GM18861 (cell line): ENCODE data around the gene DYNLL1.

Experiments used
- ATAC-seq: cut with Tn5 transposase; IDR thresholded peaks from one replicate; pipeline ENCODE4 v1.9.1; 2021; ENCODE audit not compliant: unreplicated experiment

Gene DYNLL1

GRCh38 chr12:120546050-120546386 lies 50.1 kb downstream of the DYNLL1 start:
- ATAC-seq = no peak
